Measurements from ENCODE around the gene TUBD1. TPM values are rescaled to one million over a fixed set of nuclear protein-coding genes. Genes with fewer than 3 reads are reported as not detected.

Gene TUBD1
- total and polyA plus RNA-seq, 2 of the 13 experiments (the other 11 are each of a cell fraction or from before 2014, with no cell fraction given): 18.2 to 25.9 TPM

DNA sequence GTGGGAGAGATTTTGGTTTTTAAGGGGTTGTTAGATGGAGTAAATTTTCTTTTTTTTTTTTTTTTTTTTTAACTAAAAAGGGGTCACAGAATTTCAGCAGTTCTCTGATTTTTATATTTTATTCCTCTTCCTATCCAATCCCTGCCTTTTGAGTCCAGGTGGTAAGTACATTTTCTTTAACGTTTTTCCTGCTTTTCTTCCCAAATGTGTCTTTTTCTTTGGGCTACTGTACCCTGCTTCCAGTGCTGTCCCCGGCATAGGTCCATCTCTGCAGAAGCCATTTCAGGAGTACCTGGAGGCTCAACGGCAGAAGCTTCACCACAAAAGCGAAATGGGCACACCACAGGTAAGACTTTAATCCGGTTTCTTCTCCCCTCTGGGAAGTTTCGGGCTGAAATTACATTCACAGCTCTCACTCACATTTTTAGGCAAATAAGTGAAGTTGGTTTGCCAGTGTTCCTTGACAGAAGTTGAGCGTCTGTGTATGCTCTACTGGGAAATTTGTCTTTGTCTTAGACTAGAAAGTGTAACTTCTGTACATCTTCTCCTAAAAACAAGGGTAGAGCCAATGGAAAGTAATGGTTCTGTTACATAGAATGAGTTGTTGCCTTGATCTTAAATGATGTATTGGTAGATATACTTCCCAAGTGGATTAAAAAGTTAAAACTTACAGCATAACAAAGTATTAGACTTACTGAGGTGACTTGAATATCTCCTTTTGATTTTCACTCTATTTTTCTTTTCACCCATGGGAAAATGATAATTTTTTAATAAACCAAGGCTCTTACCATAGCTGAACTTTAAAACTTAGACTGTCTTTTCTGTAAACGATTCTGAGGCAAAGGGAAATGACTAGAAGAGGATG lies 54.5 kb downstream of the TUBD1 start (continued):
- TF ChIP-seq, protein P1, sequence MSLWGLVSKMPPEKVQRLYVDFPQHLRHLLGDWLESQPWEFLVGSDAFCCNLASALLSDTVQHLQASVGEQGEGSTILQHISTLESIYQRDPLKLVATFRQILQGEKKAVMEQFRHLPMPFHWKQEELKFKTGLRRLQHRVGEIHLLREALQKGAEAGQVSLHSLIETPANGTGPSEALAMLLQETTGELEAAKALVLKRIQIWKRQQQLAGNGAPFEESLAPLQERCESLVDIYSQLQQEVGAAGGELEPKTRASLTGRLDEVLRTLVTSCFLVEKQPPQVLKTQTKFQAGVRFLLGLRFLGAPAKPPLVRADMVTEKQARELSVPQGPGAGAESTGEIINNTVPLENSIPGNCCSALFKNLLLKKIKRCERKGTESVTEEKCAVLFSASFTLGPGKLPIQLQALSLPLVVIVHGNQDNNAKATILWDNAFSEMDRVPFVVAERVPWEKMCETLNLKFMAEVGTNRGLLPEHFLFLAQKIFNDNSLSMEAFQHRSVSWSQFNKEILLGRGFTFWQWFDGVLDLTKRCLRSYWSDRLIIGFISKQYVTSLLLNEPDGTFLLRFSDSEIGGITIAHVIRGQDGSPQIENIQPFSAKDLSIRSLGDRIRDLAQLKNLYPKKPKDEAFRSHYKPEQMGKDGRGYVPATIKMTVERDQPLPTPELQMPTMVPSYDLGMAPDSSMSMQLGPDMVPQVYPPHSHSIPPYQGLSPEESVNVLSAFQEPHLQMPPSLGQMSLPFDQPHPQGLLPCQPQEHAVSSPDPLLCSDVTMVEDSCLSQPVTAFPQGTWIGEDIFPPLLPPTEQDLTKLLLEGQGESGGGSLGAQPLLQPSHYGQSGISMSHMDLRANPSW (CRISPR knock-in tag; IDR thresholded peaks at IDR 0.05; ENCODE audit: borderline replicate concordance): no peak
- TF ChIP-seq ZEB1 (IDR thresholded peaks at IDR 0.05; ENCODE audit: insufficient replicate concordance, low read depth) (peak; percentile 12), ZNF12 (CRISPR knock-in tag; IDR thresholded peaks at IDR 0.05) (peak; percentile 30; the same call in 1 of the 2 replicates), SMARCE1 (IDR thresholded peaks at IDR 0.05; ENCODE audit: borderline replicate concordance) (no peak), HNRNPH1 (optimal IDR thresholded peaks at IDR 0.05; ENCODE audit: low read depth, low read length) (no peak), SOX13 (IDR thresholded peaks at IDR 0.05) (no peak), SOX13 (CRISPR knock-in tag; conservative IDR thresholded peaks at IDR 0.05 in 1 of 2, IDR thresholded peaks at IDR 0.05 in 1 of 2) (no peak), ZNF431 (CRISPR knock-in tag; IDR thresholded peaks at IDR 0.05; ENCODE audit: borderline replicate concordance, low read depth) (peak; percentile 5; the same call in 1 of the 2 replicates), TBL1XR1 (IDR thresholded peaks at IDR 0.05; ENCODE audit: borderline replicate concordance, low read length, partially characterized antibody) (peak; percentile 25), NFRKB (IDR thresholded peaks at IDR 0.05) (no peak), PAF1 (CRISPR knock-in tag; IDR thresholded peaks at IDR 0.05) (peak; percentile 82), ARNT2 (CRISPR knock-in tag; IDR thresholded peaks at IDR 0.05; ENCODE audit: low read depth) (peak; percentile 67; the same call in 1 of the 2 replicates), KMT2A (CRISPR knock-in tag; IDR thresholded peaks at IDR 0.05) (peak; percentile 11; the same call in 1 of the 2 replicates), KLF16 (CRISPR knock-in tag; IDR thresholded peaks at IDR 0.05) (peak in 1 of 2 experiments; percentile 16; a peak in 2 of 4 replicates), ZFP37 (CRISPR knock-in tag; IDR thresholded peaks at IDR 0.05; ENCODE audit: borderline replicate concordance) (peak; percentile 51; the same call in 1 of the 2 replicates), ZNF749 (CRISPR knock-in tag; IDR thresholded peaks at IDR 0.05; ENCODE audit: borderline replicate concordance) (peak; percentile 67; the same call in 1 of the 2 replicates), NONO (IDR thresholded peaks at IDR 0.05) (no peak), NONO (CRISPR knock-in tag; conservative IDR thresholded peaks at IDR 0.05) (0 out of 2 replicates have a peak, but pooled peaks have one; percentile 0), ZBTB7A (CRISPR knock-in tag; IDR thresholded peaks at IDR 0.05) (0 out of 2 replicates have a peak, but pooled peaks have one; percentile 24), POLR2A (IDR thresholded peaks at IDR 0.05; ENCODE audit: insufficient read depth in 1 of 2, low read depth in 2 of 2, low read length in 2 of 2) (peak in 1 of 2 experiments; percentile 37; a peak in 1 of 4 replicates), ZNF121 (CRISPR knock-in tag; IDR thresholded peaks at IDR 0.05) (0 out of 2 replicates have a peak, but pooled peaks have one; percentile 17)
- TF ChIP-seq, protein P2, sequence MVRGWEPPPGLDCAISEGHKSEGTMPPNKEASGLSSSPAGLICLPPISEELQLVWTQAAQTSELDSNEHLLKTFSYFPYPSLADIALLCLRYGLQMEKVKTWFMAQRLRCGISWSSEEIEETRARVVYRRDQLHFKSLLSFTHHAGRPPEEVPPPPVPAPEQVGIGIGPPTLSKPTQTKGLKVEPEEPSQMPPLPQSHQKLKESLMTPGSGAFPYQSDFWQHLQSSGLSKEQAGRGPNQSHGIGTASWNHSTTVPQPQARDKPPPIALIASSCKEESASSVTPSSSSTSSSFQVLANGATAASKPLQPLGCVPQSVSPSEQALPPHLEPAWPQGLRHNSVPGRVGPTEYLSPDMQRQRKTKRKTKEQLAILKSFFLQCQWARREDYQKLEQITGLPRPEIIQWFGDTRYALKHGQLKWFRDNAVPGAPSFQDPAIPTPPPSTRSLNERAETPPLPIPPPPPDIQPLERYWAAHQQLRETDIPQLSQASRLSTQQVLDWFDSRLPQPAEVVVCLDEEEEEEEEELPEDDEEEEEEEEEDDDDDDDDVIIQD (CRISPR knock-in tag; IDR thresholded peaks at IDR 0.05; ENCODE audit: low read depth): 0 out of 2 replicates have a peak, but pooled peaks have one; percentile 20
- TF ChIP-seq, protein P3, sequence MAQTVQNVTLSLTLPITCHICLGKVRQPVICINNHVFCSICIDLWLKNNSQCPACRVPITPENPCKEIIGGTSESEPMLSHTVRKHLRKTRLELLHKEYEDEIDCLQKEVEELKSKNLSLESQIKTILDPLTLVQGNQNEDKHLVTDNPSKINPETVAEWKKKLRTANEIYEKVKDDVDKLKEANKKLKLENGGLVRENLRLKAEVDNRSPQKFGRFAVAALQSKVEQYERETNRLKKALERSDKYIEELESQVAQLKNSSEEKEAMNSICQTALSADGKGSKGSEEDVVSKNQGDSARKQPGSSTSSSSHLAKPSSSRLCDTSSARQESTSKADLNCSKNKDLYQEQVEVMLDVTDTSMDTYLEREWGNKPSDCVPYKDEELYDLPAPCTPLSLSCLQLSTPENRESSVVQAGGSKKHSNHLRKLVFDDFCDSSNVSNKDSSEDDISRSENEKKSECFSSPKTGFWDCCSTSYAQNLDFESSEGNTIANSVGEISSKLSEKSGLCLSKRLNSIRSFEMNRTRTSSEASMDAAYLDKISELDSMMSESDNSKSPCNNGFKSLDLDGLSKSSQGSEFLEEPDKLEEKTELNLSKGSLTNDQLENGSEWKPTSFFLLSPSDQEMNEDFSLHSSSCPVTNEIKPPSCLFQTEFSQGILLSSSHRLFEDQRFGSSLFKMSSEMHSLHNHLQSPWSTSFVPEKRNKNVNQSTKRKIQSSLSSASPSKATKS (CRISPR knock-in tag; IDR thresholded peaks at IDR 0.05): peak; percentile 60; the same call in 1 of the 2 replicates
